GM10266 (cell line): ENCODE results near the gene ATXN3L.

ENCODE experiments used
- DNase-seq: peaks from one replicate; pipeline ENCODE4 v3.0.0; 2012; ENCODE audit errors: extremely low spot score
- TF ChIP-seq, protein P1 (sequence below): IDR thresholded peaks from 2 replicates; pipeline ENCODE4 v1.5.1; 2012; ENCODE audit warnings: mild to moderate bottlenecking, low read depth; ENCODE audit not compliant: control insufficient read depth, insufficient read depth; ENCODE audit errors: missing control alignments

ATXN3L gene

DNA sequence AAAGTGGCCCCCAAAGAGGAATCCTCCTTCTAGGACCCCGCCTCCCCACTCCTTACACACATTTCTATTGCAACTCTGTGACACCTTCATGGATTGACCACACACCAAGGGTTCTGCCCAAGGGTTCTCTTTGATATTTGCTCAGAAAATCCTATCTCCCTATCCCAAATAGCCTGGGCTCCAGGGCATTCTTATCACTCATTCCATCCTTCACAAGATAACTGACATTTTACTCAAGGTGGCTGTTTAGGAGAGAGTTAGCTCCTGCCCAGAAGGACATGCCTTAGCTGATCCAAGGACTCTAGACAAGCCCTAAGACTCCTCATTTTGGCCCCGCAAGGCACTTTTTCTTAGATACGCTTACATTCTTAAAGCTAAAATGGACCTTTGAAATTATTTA is 47.4 kb downstream of the ATXN3L start:
- no peak for DNase-seq
- TF ChIP-seq, protein P1, sequence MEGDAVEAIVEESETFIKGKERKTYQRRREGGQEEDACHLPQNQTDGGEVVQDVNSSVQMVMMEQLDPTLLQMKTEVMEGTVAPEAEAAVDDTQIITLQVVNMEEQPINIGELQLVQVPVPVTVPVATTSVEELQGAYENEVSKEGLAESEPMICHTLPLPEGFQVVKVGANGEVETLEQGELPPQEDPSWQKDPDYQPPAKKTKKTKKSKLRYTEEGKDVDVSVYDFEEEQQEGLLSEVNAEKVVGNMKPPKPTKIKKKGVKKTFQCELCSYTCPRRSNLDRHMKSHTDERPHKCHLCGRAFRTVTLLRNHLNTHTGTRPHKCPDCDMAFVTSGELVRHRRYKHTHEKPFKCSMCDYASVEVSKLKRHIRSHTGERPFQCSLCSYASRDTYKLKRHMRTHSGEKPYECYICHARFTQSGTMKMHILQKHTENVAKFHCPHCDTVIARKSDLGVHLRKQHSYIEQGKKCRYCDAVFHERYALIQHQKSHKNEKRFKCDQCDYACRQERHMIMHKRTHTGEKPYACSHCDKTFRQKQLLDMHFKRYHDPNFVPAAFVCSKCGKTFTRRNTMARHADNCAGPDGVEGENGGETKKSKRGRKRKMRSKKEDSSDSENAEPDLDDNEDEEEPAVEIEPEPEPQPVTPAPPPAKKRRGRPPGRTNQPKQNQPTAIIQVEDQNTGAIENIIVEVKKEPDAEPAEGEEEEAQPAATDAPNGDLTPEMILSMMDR, result no peak

DNA sequence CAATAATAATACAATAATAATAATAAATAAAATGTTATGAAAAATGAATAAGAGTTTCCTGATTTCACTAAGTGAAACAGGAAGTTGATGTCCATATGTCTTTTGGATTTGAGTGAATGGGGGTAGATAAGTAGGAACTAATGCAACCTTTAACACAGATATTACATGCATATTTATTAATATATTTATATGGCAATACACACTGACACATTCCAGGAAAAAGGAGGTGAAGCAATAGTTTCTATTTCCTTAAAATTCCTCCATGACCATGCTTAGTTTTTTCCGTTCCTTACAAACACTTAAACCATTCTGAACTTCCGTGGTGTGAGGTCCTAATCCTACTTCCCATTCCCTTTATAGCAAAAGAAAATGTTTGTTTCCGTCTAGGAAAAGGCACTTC is 48.3 kb downstream of the ATXN3L start:
- DNase-seq, result no peak
- TF ChIP-seq, protein P1, result no peak

DNA sequence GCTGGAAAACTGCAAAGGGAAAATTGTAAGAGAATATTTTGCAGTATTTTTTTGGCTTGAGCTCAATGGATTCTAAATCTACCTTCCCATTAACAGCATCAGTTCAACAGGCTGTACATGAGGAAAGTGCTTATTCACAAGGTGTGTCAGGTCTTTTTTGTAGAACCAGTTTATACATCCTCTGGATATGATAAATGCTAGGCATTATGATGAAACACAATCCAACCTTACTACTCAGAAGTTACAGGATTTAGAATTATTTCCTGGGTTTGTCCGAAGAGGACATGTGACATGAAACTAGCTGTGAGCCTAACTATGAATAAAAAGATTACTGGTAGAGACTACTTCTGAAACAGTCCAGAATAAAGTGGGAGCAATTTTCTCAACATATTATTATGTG is 49.5 kb downstream of the ATXN3L start:
- DNase-seq, result no peak
- TF ChIP-seq, protein P1, result no peak

DNA sequence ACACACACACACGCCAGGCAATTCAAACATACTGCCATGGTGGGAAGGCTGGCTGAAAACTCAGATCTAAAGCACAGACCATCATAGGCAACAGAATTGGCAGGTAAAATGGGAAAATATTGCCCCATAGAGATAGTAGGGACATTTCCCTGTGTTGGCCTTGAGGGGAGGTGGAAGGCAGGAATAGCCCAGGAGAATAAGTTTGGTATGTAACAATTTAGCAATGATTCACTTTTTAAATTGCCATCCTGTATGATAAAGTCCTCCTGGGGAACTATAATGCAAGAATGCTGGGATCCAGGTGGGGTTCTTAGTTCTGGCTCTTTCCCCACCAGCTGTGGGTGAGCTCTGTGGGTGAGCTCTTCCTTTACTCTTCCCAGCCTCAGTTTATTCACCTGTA is 51.0 kb downstream of the ATXN3L start:
- no peak for DNase-seq
- TF ChIP-seq, protein P1, result no peak
